Transverse colon (tissue), 4 donors: ENCODE data around the gene ZHX3. TPM values are rescaled to one million over a fixed set of nuclear protein-coding genes. Genes with fewer than 3 reads are reported as not detected.

Experiments used
- DNase-seq: peaks from one replicate; pipeline ENCODE4 v3.0.0-alpha.2; 2019
- H3K27ac ChIP-seq, 4 donors: fragments of 200-600 bp; sonication (generic); 2 replicates each; pipeline ENCODE4 v1.5.1; 2016 to 2018; ENCODE audit warnings: inconsistent platforms in 4 of 4
- H3K27me3 ChIP-seq: fragments of 200-600 bp; sonication (generic); 2 replicates; pipeline ENCODE4 v1.5.1; 2017; ENCODE audit warnings: inconsistent platforms
- H3K36me3 ChIP-seq, 4 donors: fragments of 200-600 bp; sonication (generic); 2 replicates each; pipeline ENCODE4 v1.5.1; 2017 to 2019; ENCODE audit warnings: inconsistent platforms in 4 of 4
- H3K4me1 ChIP-seq, 4 donors: fragments of 200-600 bp; sonication (generic); 2 replicates each; pipeline ENCODE4 v1.5.1; 2017 to 2020; ENCODE audit warnings: inconsistent platforms in 4 of 4
- H3K4me3 ChIP-seq, 4 donors: fragments of 200-600 bp; sonication (generic); 1 replicate in 1 of 4; 2 replicates in 3 of 4; pipeline versions ENCODE4 v1.5.1 to v1.6.1; 2017 to 2019; ENCODE audit warnings: inconsistent platforms in 4 of 4
- H3K9me3 ChIP-seq, 2 donors: fragments of 200-600 bp; sonication (generic); 2 replicates each; pipeline ENCODE4 v1.5.1; 2017 to 2019; ENCODE audit warnings: inconsistent platforms in 2 of 2
- CTCF ChIP-seq, 5 experiments: fragments of 200-600 bp in 3 of 5; fragments of 450-650 bp in 2 of 5; sonication (generic) in 3 of 5; IDR thresholded peaks; 1 replicate in 2 of 5; 2 replicates in 3 of 5; pipeline ENCODE4 v1.5.1; 2016 to 2017; ENCODE audit warnings: antibody characterized with exemption in 5 of 5, inconsistent platforms in 3 of 5, mild to moderate bottlenecking in 2 of 5, moderate library complexity in 1 of 5
- EP300 ChIP-seq: sonication (generic); formaldehyde crosslinking; IDR thresholded peaks from one replicate; pipeline ENCODE4 v1.6.1; 2017; ENCODE audit warnings: antibody characterized with exemption, low read depth
- POLR2A ChIP-seq: fragments of 450-650 bp; IDR thresholded peaks from one replicate; pipeline ENCODE4 v1.6.1; 2016; ENCODE audit warnings: antibody characterized with exemption, mild to moderate bottlenecking, moderate library complexity
- POLR2AphosphoS5 ChIP-seq, 3 donors: sonication (generic); formaldehyde crosslinking; IDR thresholded peaks; one replicate each; pipeline ENCODE4 v1.6.1; 2016; ENCODE audit warnings: antibody characterized with exemption in 3 of 3
- WGBS, 2 donors: methylation state at CpG; one replicate each; pipeline ENCODE4 v1.1.5; 2018; ENCODE audit warnings: low coverage in 1 of 2; 5-methylcytosine and 5-hydroxymethylcytosine counted together
- in situ Hi-C, 4 donors: fragments of 200-750 bp; cut with MboI; loops; one replicate each; pipeline versions ENCODE4 v1.15.0 to v1.15.1; 2017; ENCODE audit warnings: low sequenced_read_pairs in 3 of 4, low pct_ligation_motif_present in 1 of 4, low pct_unique_long_range_greater_than_20kb in 1 of 4
- intact Hi-C: fragments of 100-400 bp; cut with DNase I; formaldehyde crosslinking; loops from one replicate; pipeline ENCODE4 v1.15.1; 2023; ENCODE audit warnings: low total_unique reads
- total RNA-seq, 4 donors: library from RNA; depleted of rRNA; stranded (reverse); fragments of >200 nt; gene quantifications; one replicate each; pipeline ENCODE4 v1.1.0, GENCODE V29; 2016

Gene ZHX3
- total RNA-seq, 4 donors from 2014 or later, result 22.7 to 34.8 (median 26.4) TPM

GRCh38 chr20:41166201-41167117 lies 151.1 kb downstream of the ZHX3 start:
- Histone ChIP-seq H3K4me3 (no peak overlapping the region), H3K9me3 (no peaks in the 10 kb centered on the region), H3K4me1 (peaks cover 0 to 4% (median 0%) of the 10 kb centered on the region in 4 donors), H3K36me3 (peaks cover 0 to 51% (median 30%) of the 10 kb centered on the region in 4 donors), H3K27me3 (no peaks in the 10 kb centered on the region), H3K27ac (no peak overlapping the region)
- in situ Hi-C loops, result no loop called here
- WGBS, 2 donors, result 96 to 100% methylated on average over 1 to 27 of the region's 27 CpGs
- intact Hi-C loops, result no loop called here
- peak; percentile 5 for DNase-seq
- no peak for TF ChIP-seq EP300
- TF ChIP-seq POLR2AphosphoS5 (IDR thresholded peaks at IDR 0.05), result no peak
- TF ChIP-seq POLR2A, result no peak
- no peak for TF ChIP-seq CTCF (IDR thresholded peaks at IDR 0.05)

GRCh38 chr20:41165001-41165882 lies 152.3 kb downstream of the ZHX3 start:
- in situ Hi-C loops (no loop called here), intact Hi-C loops (no loop called here)
- no peak overlapping the region for H3K27ac ChIP-seq
- H3K4me3 ChIP-seq, result no peak overlapping the region
- peaks cover 0 to 6% (median 0%) of the 10 kb centered on the region in 4 donors for H3K4me1 ChIP-seq
- no peaks in the 10 kb centered on the region for H3K27me3 ChIP-seq
- H3K9me3 ChIP-seq, result no peaks in the 10 kb centered on the region
- 80 to 89% methylated on average over 1 to 24 of the region's 24 CpGs for whole genome bisulfite sequencing, 2 donors
- TF ChIP-seq CTCF (IDR thresholded peaks at IDR 0.05), result no peak
- no peak for TF ChIP-seq POLR2AphosphoS5 (IDR thresholded peaks at IDR 0.05)
- H3K36me3 ChIP-seq, result peaks cover 0 to 51% (median 30%) of the 10 kb centered on the region in 4 donors
- no peak for DNase-seq

GRCh38 chr20:41163821-41164220 lies 153.7 kb downstream of the ZHX3 start:
- H3K4me3 ChIP-seq, result no peak overlapping the region
- no peak for DNase-seq
- TF ChIP-seq POLR2AphosphoS5 (IDR thresholded peaks at IDR 0.05) (no peak), POLR2A (no peak), CTCF (IDR thresholded peaks at IDR 0.05) (no peak), EP300 (no peak)
- no peaks in the 10 kb centered on the region for H3K9me3 ChIP-seq
- WGBS, 2 donors, result 80 to 100% methylated on average over 1 to 4 of the region's 11 CpGs
- no peaks in the 10 kb centered on the region for H3K27me3 ChIP-seq
- intact Hi-C loops (no loop called here), in situ Hi-C loops (no loop called here)
- H3K27ac ChIP-seq, result no peak overlapping the region
- peaks cover 0 to 6% (median 0%) of the 10 kb centered on the region in 4 donors for H3K4me1 ChIP-seq
- H3K36me3 ChIP-seq, result peaks cover 0 to 43% (median 26%) of the 10 kb centered on the region in 4 donors

GRCh38 chr20:41162396-41162795 lies 155.1 kb downstream of the ZHX3 start:
- intact Hi-C loops (no loop called here), in situ Hi-C loops (no loop called here)
- no peak for DNase-seq
- WGBS, 2 donors, result 96% methylated on average over 11 of the region's 11 CpGs; no CpG with 5 or more reads in 1 of the 2 donors
- H3K36me3 ChIP-seq, result peaks cover 0 to 42% (median 23%) of the 10 kb centered on the region in 4 donors
- H3K27ac ChIP-seq, result no peak overlapping the region
- H3K4me1 ChIP-seq, result peaks cover 0 to 13% (median 3%) of the 10 kb centered on the region in 4 donors
- H3K4me3 ChIP-seq, result no peak overlapping the region
- H3K9me3 ChIP-seq, result no peaks in the 10 kb centered on the region
- no peaks in the 10 kb centered on the region for H3K27me3 ChIP-seq
- no peak for TF ChIP-seq POLR2AphosphoS5 (IDR thresholded peaks at IDR 0.05)
- TF ChIP-seq CTCF (IDR thresholded peaks at IDR 0.05), result no peak
- no peak for TF ChIP-seq EP300
- TF ChIP-seq POLR2A, result no peak
